ENCODE results near the gene GRK5. TPM values are rescaled to one million over a fixed set of nuclear protein-coding genes. Genes with fewer than 3 reads are reported as not detected.

GRK5 gene
- total RNA-seq, 1 donor from 2014 or later: 4.3 TPM

GRCh38 chr10:119207713-119208552 lies 562 bp downstream of the GRK5 start:
- Histone ChIP-seq H3K4me1 (peaks cover 43% of the 10 kb centered on the region), H4K20me1 (ENCODE audit: low read depth) (no peaks in the 10 kb centered on the region), H3K4me3 (peak overlapping the region; percentile 74), H3K27ac (no peak overlapping the region), H3K9ac (no peak overlapping the region), H2AFZ (replicated peaks) (peak overlapping the region; percentile 51), H3K36me3 (no peaks in the 10 kb centered on the region), H3K9me3 (ENCODE audit: low read depth) (no peaks in the 10 kb centered on the region), H3K79me2 (ENCODE audit: low read depth) (peaks cover 3% of the 10 kb centered on the region), H3F3A (ENCODE audit: low read depth) (peaks cover 24% of the 10 kb centered on the region), H3K27me3 (peaks cover 17% of the 10 kb centered on the region), H3K4me2 (peak overlapping the region; percentile 91)
- Mint-ChIP-seq H3K27me3 (ENCODE audit: insufficient read depth, low read depth) (peaks cover 8% of the 10 kb centered on the region), H3K27ac (peak overlapping the region; percentile 23), H3K36me3 (no peaks in the 10 kb centered on the region), H3K4me1 (peaks cover 71% of the 10 kb centered on the region), H3K9me3 (no peaks in the 10 kb centered on the region), H3K4me3 (peak overlapping the region; percentile 96)
- TF ChIP-seq CTCF (IDR thresholded peaks at IDR 0.05) (no peak), EZH2phosphoT487 (IDR thresholded peaks at IDR 0.05) (peak; percentile 52), EZH2 (IDR thresholded peaks at IDR 0.05) (peak; percentile 53)
- peak; percentile 56 for DNase-seq (ENCODE audit: low spot score)

GRCh38 chr10:119208553-119208940 lies 1.2 kb downstream of the GRK5 start:
- H3K4me2 ChIP-seq: peak overlapping the region; percentile 91
- DNase-seq (ENCODE audit: low spot score): no peak
- no peaks in the 10 kb centered on the region for H4K20me1 ChIP-seq (ENCODE audit: low read depth)
- TF ChIP-seq EZH2 (IDR thresholded peaks at IDR 0.05) (no peak), EZH2phosphoT487 (IDR thresholded peaks at IDR 0.05) (peak; percentile 2), CTCF (IDR thresholded peaks at IDR 0.05) (no peak)
- H3K9me3 Mint-ChIP-seq: no peaks in the 10 kb centered on the region
- peaks cover 65% of the 10 kb centered on the region for H3K4me1 Mint-ChIP-seq
- H3K27ac ChIP-seq: no peak overlapping the region
- peak overlapping the region; percentile 51 for H2AFZ ChIP-seq (replicated peaks)
- peaks cover 39% of the 10 kb centered on the region for H3K4me1 ChIP-seq
- peak overlapping the region; percentile 96 for H3K4me3 Mint-ChIP-seq
- peaks cover 17% of the 10 kb centered on the region for H3K27me3 ChIP-seq
- peaks cover 3% of the 10 kb centered on the region for H3K79me2 ChIP-seq (ENCODE audit: low read depth)
- peaks cover 8% of the 10 kb centered on the region for H3K27me3 Mint-ChIP-seq (ENCODE audit: insufficient read depth, low read depth)
- peak overlapping the region; percentile 74 for H3K4me3 ChIP-seq
- no peaks in the 10 kb centered on the region for H3K36me3 Mint-ChIP-seq
- H3K9me3 ChIP-seq (ENCODE audit: low read depth): no peaks in the 10 kb centered on the region
- no peak overlapping the region for H3K27ac Mint-ChIP-seq
- no peaks in the 10 kb centered on the region for H3K36me3 ChIP-seq
- peaks cover 20% of the 10 kb centered on the region for H3F3A ChIP-seq (ENCODE audit: low read depth)
- no peak overlapping the region for H3K9ac ChIP-seq

DNA sequence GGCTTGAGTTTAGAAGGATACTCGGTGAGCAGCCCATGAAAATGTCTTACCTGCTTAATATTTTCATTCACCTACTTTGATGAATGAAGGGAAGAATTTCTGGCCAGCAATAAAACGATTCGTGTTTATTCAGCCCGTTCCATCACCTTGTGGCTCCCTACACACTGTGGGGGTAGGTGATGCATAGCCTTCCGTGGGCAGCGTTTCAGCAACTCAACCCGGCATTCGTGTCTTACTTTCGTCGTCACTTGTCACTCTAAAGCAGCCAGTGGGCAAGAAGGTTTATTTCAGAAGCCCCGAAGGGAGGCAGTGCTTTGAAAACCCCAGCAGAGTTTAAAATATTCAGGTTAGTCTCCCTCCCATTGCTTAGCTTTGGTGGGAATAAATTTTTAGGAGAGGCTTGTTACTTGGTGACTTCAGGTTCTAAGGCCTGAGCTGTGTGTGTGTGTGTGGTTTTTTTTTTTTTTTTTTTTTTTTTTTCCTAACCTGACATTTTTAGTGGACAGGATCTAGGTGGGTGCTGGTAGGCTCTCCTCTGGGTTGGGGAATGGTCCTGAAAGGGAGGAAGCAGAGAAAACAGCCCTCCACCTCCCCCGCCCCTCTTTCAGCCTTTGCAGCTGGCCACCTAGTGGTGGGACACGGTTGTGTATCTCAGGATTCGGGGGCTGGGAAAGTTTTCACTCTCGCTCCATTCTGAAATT lies 1.8 kb downstream of the GRK5 start:
- Histone ChIP-seq H3K27me3 (peaks cover 17% of the 10 kb centered on the region), H3F3A (ENCODE audit: low read depth) (peaks cover 20% of the 10 kb centered on the region), H3K36me3 (no peaks in the 10 kb centered on the region), H4K20me1 (ENCODE audit: low read depth) (no peaks in the 10 kb centered on the region), H3K4me3 (peak overlapping the region; percentile 74), H3K27ac (no peak overlapping the region), H3K9me3 (ENCODE audit: low read depth) (no peaks in the 10 kb centered on the region), H3K79me2 (ENCODE audit: low read depth) (peaks cover 3% of the 10 kb centered on the region), H2AFZ (replicated peaks) (peak overlapping the region; percentile 83), H3K4me2 (peak overlapping the region; percentile 91), H3K9ac (no peak overlapping the region), H3K4me1 (peaks cover 39% of the 10 kb centered on the region)
- peaks cover 61% of the 10 kb centered on the region for H3K4me1 Mint-ChIP-seq
- peaks cover under 1% of the 10 kb centered on the region for H3K36me3 Mint-ChIP-seq
- H3K9me3 Mint-ChIP-seq: no peaks in the 10 kb centered on the region
- peak; percentile 83 for DNase-seq (ENCODE audit: low spot score)
- TF ChIP-seq CTCF (IDR thresholded peaks at IDR 0.05) (peak; percentile 83), EZH2 (IDR thresholded peaks at IDR 0.05) (no peak)
- peak overlapping the region; percentile 96 for H3K4me3 Mint-ChIP-seq
- H3K27ac Mint-ChIP-seq: peak overlapping the region; percentile 38
- peaks cover 4% of the 10 kb centered on the region for H3K27me3 Mint-ChIP-seq (ENCODE audit: insufficient read depth, low read depth)
